Lower leg skin (tissue), 3 donors: ENCODE measurements around the gene C1orf35.

Experiments used
- CTCF ChIP-seq, 3 donors: fragments of 450-650 bp; IDR thresholded peaks; one replicate each; pipeline ENCODE4 v1.5.1; 2016; ENCODE audit warnings: antibody characterized with exemption in 3 of 3, mild to moderate bottlenecking in 3 of 3, moderate library complexity in 2 of 3
- POLR2A ChIP-seq, 2 donors: fragments of 450-650 bp; IDR thresholded peaks; one replicate each; pipeline ENCODE4 v1.6.1; 2016 to 2017; ENCODE audit warnings: antibody characterized with exemption in 2 of 2, mild to moderate bottlenecking in 1 of 2, moderate library complexity in 1 of 2

- TF ChIP-seq CTCF (IDR thresholded peaks at IDR 0.05) (no peak), POLR2A (IDR thresholded peaks at IDR 0.05) (no peak)
Measured at GRCh38 chr1:228112167-228112566, 9.0 kb upstream of the C1orf35 start.
